ENCODE data around the gene DCAKD.

GRCh38 chr17:45038728-45039634 lies 12.5 kb downstream of the DCAKD start:
- TF ChIP-seq LEF1 (IDR thresholded peaks at IDR 0.05; ENCODE audit: borderline replicate concordance) (no peak), SP1 (IDR thresholded peaks at IDR 0.05) (no peak), TARDBP (IDR thresholded peaks at IDR 0.05) (no peak), FOXK2 (IDR thresholded peaks at IDR 0.05) (no peak)

Measured in HEK293T (cell line).